ENCODE data around the gene KRT86. TPM values are rescaled to one million over a fixed set of nuclear protein-coding genes. Genes with fewer than 3 reads are reported as not detected.
A peak's percentile ranks its signal among the peaks of the same experiment; 100 is the strongest.
"Not testable (repeated sequence)": the region's sequence is repeated elsewhere in the genome, so short reads cannot be mapped to it uniquely, and the experiment has no call there.

KRT86 gene
- total and polyA plus RNA-seq, 7 experiments from 2014 or later = 0.13 to 1.5 TPM; not detected in 5

DNA sequence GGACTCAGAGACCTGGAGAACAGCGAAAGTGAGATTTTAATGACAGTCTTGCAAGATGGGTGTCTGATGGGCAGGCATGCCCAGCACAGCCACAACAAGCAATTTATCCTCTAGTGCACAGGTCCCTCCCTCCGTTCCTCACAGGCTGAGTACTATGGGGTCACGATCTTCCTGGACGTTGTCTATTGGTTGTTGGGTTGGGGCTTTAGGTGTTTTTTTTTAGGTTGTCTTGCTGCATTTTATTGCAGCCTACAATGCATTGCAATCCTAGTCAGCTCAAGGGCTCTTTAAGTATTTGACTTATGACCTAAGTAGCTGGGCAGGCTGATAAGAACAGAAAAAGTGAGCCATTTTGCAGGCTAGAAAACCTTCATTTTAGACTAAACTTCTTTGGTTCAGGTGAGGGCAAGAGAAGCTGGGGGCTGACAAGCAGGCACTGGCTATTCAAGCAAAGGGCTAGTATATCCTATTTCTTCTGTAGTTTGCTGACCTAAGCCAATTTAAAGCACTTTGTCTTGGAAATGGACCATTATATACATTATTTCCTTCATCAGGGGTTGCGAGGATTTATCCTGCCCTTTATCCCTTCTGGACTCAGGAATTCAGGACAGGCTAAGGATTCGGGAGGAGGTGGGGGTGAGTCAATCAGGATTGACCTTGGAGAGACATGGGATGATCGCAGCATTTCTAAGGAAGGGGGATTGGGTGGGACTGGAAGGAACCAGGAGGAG, 35.4 kb upstream of the KRT86 start:
- peaks cover 4 to 28% (median 7%) of the 10 kb centered on the region in 7 donors for H3K4me1 Mint-ChIP-seq
- H3K27me3 Mint-ChIP-seq = peaks cover 13 to 25% (median 14%) of the 10 kb centered on the region in 5 donors
- intact Hi-C loops (cut with micrococcal nuclease) = no loop called here
- Histone ChIP-seq H3K4me3 (ENCODE audit: low read length) (no peak overlapping the region), H3K27me3 (ENCODE audit: control insufficient read depth in 2 of 2, insufficient read depth in 2 of 2, low read length in 2 of 2) (no peaks in the 10 kb centered on the region), H3K4me1 (ENCODE audit: control insufficient read depth in 2 of 2, insufficient read depth in 2 of 2, low read length in 2 of 2) (peaks cover 4 to 5% of the 10 kb centered on the region in 2 donors), H3K27ac (ENCODE audit: low read depth, low read length) (no peak overlapping the region), H3K9me3 (ENCODE audit: control insufficient read depth in 2 of 3, low read length in 3 of 3) (no peaks in the 10 kb centered on the region), H3K36me3 (ENCODE audit: control insufficient read depth in 2 of 3, insufficient read depth in 3 of 3, low read length in 3 of 3) (no peaks in the 10 kb centered on the region)
- DNase-seq (no peak), ATAC-seq (no peak)
- ChIA-PET CTCF (no interaction called here), POLR2A (no interaction called here)
- H3K27ac Mint-ChIP-seq = no peak overlapping the region
- H3K9me3 Mint-ChIP-seq = no peaks in the 10 kb centered on the region
- H3K4me3 Mint-ChIP-seq = no peak overlapping the region
- H3K36me3 Mint-ChIP-seq = peaks cover 0 to 5% (median 0%) of the 10 kb centered on the region in 5 donors

DNA sequence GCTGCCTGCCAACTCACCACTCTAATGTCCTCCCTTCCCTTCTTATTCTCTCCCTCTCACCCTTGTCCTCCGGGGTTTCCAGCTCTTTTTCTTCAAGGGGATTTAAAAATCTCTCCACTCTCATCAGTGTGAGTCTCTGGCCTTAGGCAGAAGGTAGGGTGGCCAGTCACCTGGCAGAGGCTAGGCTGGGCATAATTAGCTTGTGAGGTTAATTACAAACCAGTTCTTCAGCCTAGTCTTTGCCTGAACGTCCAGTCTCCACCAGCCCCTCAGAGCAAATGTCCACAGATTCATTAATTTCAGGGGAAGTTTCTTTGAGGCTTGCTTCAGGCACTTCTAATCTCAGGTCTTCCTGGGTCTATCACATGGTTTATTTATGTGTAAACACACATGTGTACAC, 34.7 kb upstream of the KRT86 start:
- H3K27me3 ChIP-seq (ENCODE audit: control insufficient read depth in 2 of 2, insufficient read depth in 2 of 2, low read length in 2 of 2) = no peaks in the 10 kb centered on the region
- Mint-ChIP-seq H3K36me3 (peaks cover 0 to 5% (median 0%) of the 10 kb centered on the region in 5 donors), H3K4me1 (peaks cover 10 to 31% (median 12%) of the 10 kb centered on the region in 7 donors), H3K27ac (no peak overlapping the region), H3K4me3 (no peak overlapping the region), H3K27me3 (peaks cover 7 to 18% (median 8%) of the 10 kb centered on the region in 5 donors), H3K9me3 (no peaks in the 10 kb centered on the region)
- H3K36me3 ChIP-seq (ENCODE audit: control insufficient read depth in 2 of 3, insufficient read depth in 3 of 3, low read length in 3 of 3) = no peaks in the 10 kb centered on the region
- ChIA-PET CTCF (no interaction called here), POLR2A (no interaction called here)
- intact Hi-C loops (cut with micrococcal nuclease) = loop anchor here in 1 of 2 donors (10.0 kb wide), 1 partner anchor 215 kb away; no protein-coding TSS in a partner anchor
- ATAC-seq = no peak
- no peak overlapping the region for H3K4me3 ChIP-seq (ENCODE audit: low read length)
- no peak overlapping the region for H3K27ac ChIP-seq (ENCODE audit: low read depth, low read length)
- DNase-seq = no peak
- peaks cover 5 to 9% of the 10 kb centered on the region in 2 donors for H3K4me1 ChIP-seq (ENCODE audit: control insufficient read depth in 2 of 2, insufficient read depth in 2 of 2, low read length in 2 of 2)
- no peaks in the 10 kb centered on the region for H3K9me3 ChIP-seq (ENCODE audit: control insufficient read depth in 2 of 3, low read length in 3 of 3)

DNA sequence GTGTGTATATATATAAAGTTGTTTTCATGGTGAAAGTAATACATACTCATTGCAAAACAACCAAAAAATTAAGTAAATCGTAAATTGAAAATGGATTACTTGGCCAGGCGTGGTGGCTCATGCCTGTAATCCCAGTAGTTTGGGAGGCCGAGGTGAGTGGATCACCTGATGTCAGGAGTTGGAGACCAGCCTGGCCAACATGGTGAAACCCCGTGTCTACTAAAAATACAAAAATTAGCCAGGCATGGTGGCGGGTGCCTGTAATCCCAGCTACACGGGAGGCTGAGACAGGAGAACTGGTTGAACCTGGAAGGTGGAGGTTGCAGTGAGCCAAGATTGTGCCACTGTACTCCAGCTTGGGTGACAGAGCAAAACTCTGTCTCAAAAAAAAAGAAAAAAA, 34.2 kb upstream of the KRT86 start:
- H3K4me1 Mint-ChIP-seq = peaks cover 10 to 35% (median 12%) of the 10 kb centered on the region in 7 donors
- H3K27me3 Mint-ChIP-seq = peaks cover 5 to 18% (median 5%) of the 10 kb centered on the region in 5 donors
- H3K27me3 ChIP-seq (ENCODE audit: control insufficient read depth in 2 of 2, insufficient read depth in 2 of 2, low read length in 2 of 2); H3K36me3 Mint-ChIP-seq; CTCF ChIA-PET; POLR2A ChIA-PET; DNase-seq; H3K9me3 Mint-ChIP-seq; H3K36me3 ChIP-seq (ENCODE audit: control insufficient read depth in 2 of 3, insufficient read depth in 3 of 3, low read length in 3 of 3); H3K9me3 ChIP-seq (ENCODE audit: control insufficient read depth in 2 of 3, low read length in 3 of 3); H3K4me1 ChIP-seq (ENCODE audit: control insufficient read depth in 2 of 2, insufficient read depth in 2 of 2, low read length in 2 of 2); H3K27ac ChIP-seq (ENCODE audit: low read depth, low read length); ATAC-seq; H3K4me3 Mint-ChIP-seq; H3K4me3 ChIP-seq (ENCODE audit: low read length); H3K27ac Mint-ChIP-seq: not testable (repeated sequence)
- intact Hi-C loops (cut with micrococcal nuclease) = loop anchor here in 1 of 2 donors (10.0 kb wide), 1 partner anchor 215 kb away; no protein-coding TSS in a partner anchor

DNA sequence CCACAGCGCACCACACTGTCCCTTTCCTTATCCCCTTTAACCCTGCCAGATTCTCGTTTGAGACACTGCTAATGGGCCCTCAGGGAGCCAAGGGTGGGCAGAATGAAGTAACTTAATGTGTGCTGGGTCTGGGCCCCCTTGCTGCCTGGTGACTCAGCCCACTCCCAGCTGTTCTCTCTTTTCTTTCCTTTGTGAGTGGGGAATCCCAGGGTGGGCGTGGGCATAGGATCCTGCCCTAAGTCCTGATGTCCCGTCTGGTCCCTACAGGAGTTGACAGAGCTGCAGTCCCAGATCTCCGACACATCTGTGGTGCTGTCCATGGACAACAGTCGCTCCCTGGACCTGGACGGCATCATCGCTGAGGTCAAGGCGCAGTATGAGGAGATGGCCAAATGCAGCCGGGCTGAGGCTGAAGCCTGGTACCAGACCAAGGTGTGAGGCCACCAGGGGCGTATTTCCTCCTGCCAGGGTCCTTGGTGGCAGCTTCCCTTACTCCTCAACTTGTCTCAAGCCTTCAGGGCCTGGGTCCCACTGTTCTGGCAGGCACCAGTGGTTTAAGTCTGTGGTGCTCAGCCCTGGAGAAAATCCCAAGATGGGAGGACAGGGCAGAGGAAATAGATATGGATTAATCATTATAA, 33.1 kb upstream of the KRT86 start:
- Mint-ChIP-seq H3K4me3 (no peak overlapping the region), H3K36me3 (peaks cover 0 to 13% (median 0%) of the 10 kb centered on the region in 5 donors), H3K27ac (no peak overlapping the region), H3K9me3 (no peaks in the 10 kb centered on the region), H3K4me1 (peaks cover 10 to 42% (median 12%) of the 10 kb centered on the region in 7 donors), H3K27me3 (peaks cover 0 to 13% (median 0%) of the 10 kb centered on the region in 5 donors)
- no peaks in the 10 kb centered on the region for H3K9me3 ChIP-seq (ENCODE audit: control insufficient read depth in 2 of 3, low read length in 3 of 3)
- POLR2A ChIA-PET = no interaction called here
- CTCF ChIA-PET = no interaction called here
- no peak overlapping the region for H3K27ac ChIP-seq (ENCODE audit: low read depth, low read length)
- ATAC-seq (no peak), DNase-seq (no peak)
- no peaks in the 10 kb centered on the region for H3K27me3 ChIP-seq (ENCODE audit: control insufficient read depth in 2 of 2, insufficient read depth in 2 of 2, low read length in 2 of 2)
- H3K36me3 ChIP-seq (ENCODE audit: control insufficient read depth in 2 of 3, insufficient read depth in 3 of 3, low read length in 3 of 3) = no peaks in the 10 kb centered on the region
- H3K4me1 ChIP-seq (ENCODE audit: control insufficient read depth in 2 of 2, insufficient read depth in 2 of 2, low read length in 2 of 2) = peaks cover 5 to 9% of the 10 kb centered on the region in 2 donors
- no peak overlapping the region for H3K4me3 ChIP-seq (ENCODE audit: low read length)
- intact Hi-C loops (cut with micrococcal nuclease) = loop anchor here in 1 of 2 donors (10.0 kb wide), 1 partner anchor 217 kb away; no protein-coding TSS in a partner anchor

DNA sequence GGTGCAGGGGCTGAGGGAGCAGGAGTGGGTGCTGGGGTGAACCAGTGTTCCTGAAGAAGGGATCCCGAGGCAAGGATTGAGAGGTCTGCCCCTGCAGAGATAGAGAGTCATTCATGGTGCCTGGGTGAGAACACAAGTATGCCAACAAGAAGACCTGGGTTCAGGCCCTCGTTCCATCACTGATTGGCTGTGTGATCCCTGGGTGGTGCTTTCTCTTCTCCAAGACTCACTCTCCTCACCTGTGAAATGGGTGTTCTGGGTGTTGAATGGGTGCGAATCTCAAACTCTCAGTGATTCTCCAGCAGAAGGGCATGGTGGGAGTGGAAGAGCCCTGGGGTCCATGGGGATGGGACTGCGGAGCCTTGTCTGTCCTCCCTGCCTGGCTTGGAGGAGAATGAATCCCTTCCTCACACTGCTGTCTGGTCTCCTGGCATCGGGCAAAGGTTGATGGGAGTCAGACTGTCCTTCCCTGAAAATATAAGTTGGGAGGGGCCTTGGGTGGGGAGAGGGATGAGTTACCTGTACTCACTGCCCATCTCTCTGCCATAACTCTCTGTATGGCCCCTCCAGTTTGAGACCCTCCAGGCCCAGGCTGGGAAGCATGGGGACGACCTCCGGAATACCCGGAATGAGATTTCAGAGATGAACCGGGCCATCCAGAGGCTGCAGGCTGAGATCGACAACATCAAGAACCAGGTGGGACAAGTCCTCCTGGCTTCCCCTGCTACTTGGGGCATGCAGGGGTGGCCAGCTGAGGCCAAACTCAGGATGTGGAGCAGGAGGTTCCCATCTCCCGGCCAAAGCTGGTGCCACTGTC, 31.8 kb upstream of the KRT86 start:
- H3K4me3 ChIP-seq (ENCODE audit: low read length) = no peak overlapping the region
- H3K9me3 ChIP-seq (ENCODE audit: control insufficient read depth in 2 of 3, low read length in 3 of 3) = no peaks in the 10 kb centered on the region
- peaks cover 5 to 9% of the 10 kb centered on the region in 2 donors for H3K4me1 ChIP-seq (ENCODE audit: control insufficient read depth in 2 of 2, insufficient read depth in 2 of 2, low read length in 2 of 2)
- ChIA-PET CTCF (no interaction called here), POLR2A (no interaction called here)
- Mint-ChIP-seq H3K9me3 (no peaks in the 10 kb centered on the region), H3K4me3 (no peak overlapping the region), H3K27me3 (peaks cover under 1 to 11% (median 4%) of the 10 kb centered on the region in 5 donors), H3K36me3 (peaks cover 0 to 18% (median 0%) of the 10 kb centered on the region in 5 donors), H3K4me1 (peaks cover 10 to 56% (median 12%) of the 10 kb centered on the region in 7 donors), H3K27ac (peak overlapping the region in 1 of 9 donors; percentile 99)
- H3K36me3 ChIP-seq (ENCODE audit: control insufficient read depth in 2 of 3, insufficient read depth in 3 of 3, low read length in 3 of 3) = no peaks in the 10 kb centered on the region
- DNase-seq (no peak), ATAC-seq (no peak)
- no peaks in the 10 kb centered on the region for H3K27me3 ChIP-seq (ENCODE audit: control insufficient read depth in 2 of 2, insufficient read depth in 2 of 2, low read length in 2 of 2)
- H3K27ac ChIP-seq (ENCODE audit: low read depth, low read length) = no peak overlapping the region
- intact Hi-C loops (cut with micrococcal nuclease) = loop anchor here in 1 of 2 donors (10.0 kb wide), 1 partner anchor 218 kb away; no protein-coding TSS in a partner anchor

DNA sequence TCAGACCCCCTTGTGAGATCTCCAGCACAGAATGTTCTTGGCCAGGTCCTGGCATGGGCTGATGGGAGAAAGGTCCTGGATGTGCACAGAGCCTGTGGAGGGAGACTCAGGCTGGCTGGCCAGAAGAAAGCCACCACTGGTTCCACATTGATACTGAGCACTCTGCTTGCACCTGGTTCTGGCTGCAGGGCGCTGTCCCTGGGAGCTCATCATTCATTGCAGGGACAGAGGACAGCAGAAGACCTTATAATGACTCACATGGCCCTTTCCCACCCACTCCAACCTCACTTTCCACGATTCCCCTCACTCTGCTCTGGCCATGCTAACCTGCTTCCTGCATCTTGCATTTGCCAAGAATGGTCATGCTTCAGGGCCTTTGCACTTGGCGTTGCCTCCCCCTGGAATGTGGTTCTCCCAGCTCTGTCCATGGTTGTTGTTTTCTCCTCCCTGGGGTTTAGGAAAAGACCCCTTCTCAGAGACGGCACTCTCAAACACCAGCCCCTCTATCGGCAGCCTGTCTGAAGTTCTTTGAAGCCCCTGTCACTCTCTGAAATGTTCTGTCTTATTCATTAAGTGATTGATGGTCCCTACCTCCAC, 31.1 kb upstream of the KRT86 start:
- no peaks in the 10 kb centered on the region for H3K9me3 ChIP-seq (ENCODE audit: control insufficient read depth in 2 of 3, low read length in 3 of 3)
- ChIA-PET POLR2A (no interaction called here), CTCF (no interaction called here)
- H3K9me3 Mint-ChIP-seq = no peaks in the 10 kb centered on the region
- H3K4me1 Mint-ChIP-seq = peaks cover 10 to 59% (median 12%) of the 10 kb centered on the region in 7 donors
- peaks cover 0 to 22% (median 0%) of the 10 kb centered on the region in 5 donors for H3K36me3 Mint-ChIP-seq
- peaks cover 5 to 9% of the 10 kb centered on the region in 2 donors for H3K4me1 ChIP-seq (ENCODE audit: control insufficient read depth in 2 of 2, insufficient read depth in 2 of 2, low read length in 2 of 2)
- intact Hi-C loops (cut with micrococcal nuclease) = loop anchor here in 1 of 2 donors (10.0 kb wide), 1 partner anchor 219 kb away; no protein-coding TSS in a partner anchor
- no peak overlapping the region for H3K27ac ChIP-seq (ENCODE audit: low read depth, low read length)
- DNase-seq (no peak), ATAC-seq (no peak)
- no peak overlapping the region for H3K4me3 ChIP-seq (ENCODE audit: low read length)
- peaks cover 6 to 11% (median 10%) of the 10 kb centered on the region in 5 donors for H3K27me3 Mint-ChIP-seq
- no peaks in the 10 kb centered on the region for H3K27me3 ChIP-seq (ENCODE audit: control insufficient read depth in 2 of 2, insufficient read depth in 2 of 2, low read length in 2 of 2)
- H3K4me3 Mint-ChIP-seq = peak overlapping the region in 2 of 10 donors; percentile 50 to 94
- no peaks in the 10 kb centered on the region for H3K36me3 ChIP-seq (ENCODE audit: control insufficient read depth in 2 of 3, insufficient read depth in 3 of 3, low read length in 3 of 3)
- peak overlapping the region in 2 of 9 donors; percentile 55 to 99 for H3K27ac Mint-ChIP-seq
